IPS DF 6.9 (cell line): ENCODE results near the gene ATP23.

Experiments
- DNase-seq: peaks from one replicate; pipeline ENCODE4 v3.0.0-alpha.2; 2013; ENCODE audit warnings: low read depth, low spot score
- H3K27ac ChIP-seq: one replicate; pipeline ENCODE4 v1.5.1; 2013; ENCODE audit warnings: low read length, control low read depth
- H3K27me3 ChIP-seq: 2 replicates; pipeline ENCODE4 v1.6.1; 2013; ENCODE audit warnings: mild to moderate bottlenecking, low read length; ENCODE audit not compliant: control insufficient read depth, insufficient read depth
- H3K36me3 ChIP-seq: 2 replicates; pipeline ENCODE4 v1.6.1; 2013; ENCODE audit warnings: low read length; ENCODE audit not compliant: control insufficient read depth, insufficient read depth
- H3K4me1 ChIP-seq: 2 replicates; pipeline ENCODE4 v1.6.1; 2013; ENCODE audit warnings: low read length; ENCODE audit not compliant: control insufficient read depth, insufficient read depth
- H3K4me3 ChIP-seq: 2 replicates; pipeline ENCODE4 v1.5.1; 2013; ENCODE audit warnings: mild to moderate bottlenecking, low read length
- H3K9me3 ChIP-seq: 2 replicates; pipeline ENCODE4 v1.6.1; 2013; ENCODE audit warnings: low read length, inconsistent platforms; ENCODE audit not compliant: control insufficient read depth, insufficient read depth
- WGBS: extraction: QIAGEN DNeasy Blood & Tissue Kit; methylation state at CpG from one replicate; pipeline ENCODE4 v1.1.7; 2013; ENCODE audit warnings: mixed read lengths, missing lambda C conversion rate; ENCODE audit not compliant: insufficient read length, insufficient coverage; 5-methylcytosine and 5-hydroxymethylcytosine counted together

The ATP23 gene

DNA sequence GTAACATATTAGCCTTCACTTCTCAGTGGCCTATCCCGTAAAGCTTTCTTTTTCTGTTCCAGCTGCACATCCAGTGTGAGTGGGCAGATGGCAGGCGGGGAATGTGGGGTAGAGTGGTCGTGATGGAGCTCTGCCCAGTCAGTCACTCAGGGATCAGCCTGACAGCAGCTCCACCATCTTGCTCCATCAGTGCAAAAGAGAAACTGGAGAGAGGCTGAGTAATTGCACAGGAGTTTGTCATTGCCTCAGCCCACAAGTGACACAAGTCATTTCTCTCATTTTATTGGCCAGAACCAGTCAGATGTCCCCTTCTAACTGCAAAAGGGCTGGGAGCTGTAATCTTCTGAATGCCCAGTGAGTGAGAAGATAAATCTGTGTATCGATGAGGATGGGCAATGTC is 66.5 kb downstream of the ATP23 start:
- H3K36me3 ChIP-seq: no peaks in the 10 kb centered on the region
- H3K27ac ChIP-seq: no peak overlapping the region
- no peaks in the 10 kb centered on the region for H3K4me1 ChIP-seq
- WGBS: no CpG with 5 or more reads among the region's 4 CpGs
- no peak overlapping the region for H3K4me3 ChIP-seq
- H3K9me3 ChIP-seq: no peaks in the 10 kb centered on the region
- no peak for DNase-seq
- no peaks in the 10 kb centered on the region for H3K27me3 ChIP-seq

DNA sequence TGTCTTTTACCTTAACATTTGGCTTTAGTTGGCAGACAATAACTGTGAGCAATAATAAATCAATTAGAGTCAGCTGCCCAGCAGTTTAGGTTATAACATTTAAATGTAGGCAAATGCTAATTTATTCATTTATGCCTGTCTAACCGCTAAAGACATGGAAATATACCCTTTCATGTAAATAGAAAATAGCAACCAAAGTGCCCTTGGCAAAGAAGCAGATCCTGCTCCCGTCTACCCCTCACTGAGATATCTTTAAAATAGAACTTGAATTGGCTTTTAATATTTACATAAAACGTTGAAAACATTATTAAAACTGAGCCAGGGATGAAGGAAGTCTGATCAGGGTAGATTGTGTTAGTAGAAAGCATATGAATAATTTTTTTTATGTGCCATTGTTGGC is 67.3 kb downstream of the ATP23 start:
- Histone ChIP-seq H3K4me3 (no peak overlapping the region), H3K27me3 (no peaks in the 10 kb centered on the region), H3K4me1 (no peaks in the 10 kb centered on the region), H3K9me3 (no peaks in the 10 kb centered on the region), H3K27ac (no peak overlapping the region), H3K36me3 (no peaks in the 10 kb centered on the region)
- WGBS: no CpG with 5 or more reads among the region's 3 CpGs
- DNase-seq: no peak
